GM12878 (cell line): ENCODE data around the gene PLA2G12B. TPM values are rescaled to one million over a fixed set of nuclear protein-coding genes. Genes with fewer than 3 reads are reported as not detected.
A peak's percentile ranks its signal among the peaks of the same experiment; 100 is the strongest.

Experiments
- ATAC-seq: fragments of 200-7000 bp; cut with Tn5 transposase; 3 replicates; pipeline ENCODE4 v1.9.1; 2020; ENCODE audit warnings: mild to moderate bottlenecking, moderate library complexity
- BruUV-seq: library from RNA; stranded (reverse); fragments of 400-500 nt; replicated peaks from 2 replicates; lab custom pipeline; 2021; lab: Mats Ljungman, UMichigan
- CTCF ChIA-PET: fragments of 300-600 bp; sonication (Branson Sonifier 250); formaldehyde crosslinking; extraction: SDS; loops from one replicate; lab custom pipeline; 2021; ENCODE audit warnings: inconsistent platforms; lab: Yijun Ruan, JAX
- POLR2A ChIA-PET: fragments of 350-600 bp; formaldehyde crosslinking; extraction: SDS; loops from one replicate; lab custom pipeline; 2021; ENCODE audit warnings: inconsistent platforms; lab: Charles Lee
- RAD21 ChIA-PET: fragments of 300-600 bp; sonication (Branson Sonifier 250); formaldehyde crosslinking; loops from one replicate; lab custom pipeline; 2023; ENCODE audit warnings: antibody characterized with exemption; ENCODE audit not compliant: unreplicated experiment; lab: Charles Lee
- SMC1A ChIA-PET: fragments of 300-600 bp; sonication (Branson Sonifier 250); formaldehyde crosslinking; loops from one replicate; lab custom pipeline; 2023; ENCODE audit not compliant: unreplicated experiment, uncharacterized antibody; lab: Charles Lee
- DNase-seq: peaks from one replicate; pipeline ENCODE4 v3.0.0-alpha.2; 2011; ENCODE audit warnings: low read depth, low spot score
- FAIRE-seq: peaks from 3 replicates; lab custom pipeline; 2011; peaks lifted over from hg19 to GRCh38; lab: Jason Lieb, UNC
- H2AFZ ChIP-seq: 2 replicates; pipeline ENCODE4 v1.6.0; 2011; ENCODE audit warnings: low read depth, low read length, control low read depth; ENCODE audit not compliant: control insufficient read depth
- H3K27ac ChIP-seq: 2 replicates; pipeline ENCODE4 v1.5.1; 2011; ENCODE audit warnings: control low read depth; ENCODE audit not compliant: control insufficient read depth, insufficient read depth
- H3K27me3 ChIP-seq, 2 experiments: replicated peaks in 1 of 2; 2 replicates each; pipeline versions ENCODE4 v1.6.0 to v1.6.1; 2011; ENCODE audit warnings: low read length in 1 of 2; ENCODE audit not compliant: control insufficient read depth in 2 of 2, insufficient read depth in 2 of 2
- H3K36me3 ChIP-seq, 2 experiments: 2 replicates each; pipeline ENCODE4 v1.5.1; 2011; ENCODE audit warnings: low read length in 1 of 2; ENCODE audit not compliant: control insufficient read depth in 2 of 2, insufficient read depth in 2 of 2
- H3K4me1 ChIP-seq: 2 replicates; pipeline ENCODE4 v1.6.1; 2011; ENCODE audit warnings: mild to moderate bottlenecking, low read length, moderate library complexity, mixed read lengths; ENCODE audit not compliant: control insufficient read depth, insufficient read depth
- H3K4me2 ChIP-seq: 2 replicates; pipeline ENCODE4 v1.6.0; 2011; ENCODE audit warnings: control low read depth; ENCODE audit not compliant: control insufficient read depth, insufficient read depth
- H3K4me3 ChIP-seq: fragments of 200-600 bp; sonication (generic); 2 replicates; pipeline ENCODE4 v1.5.1; 2016
- H3K79me2 ChIP-seq: 2 replicates; pipeline ENCODE4 v1.6.0; 2011; ENCODE audit warnings: low read length; ENCODE audit not compliant: control insufficient read depth, insufficient read depth
- H3K9ac ChIP-seq: 2 replicates; pipeline ENCODE4 v1.8.0; 2011; ENCODE audit warnings: low read length, control low read depth, mixed read lengths; ENCODE audit not compliant: control insufficient read depth, insufficient read depth
- H3K9me3 ChIP-seq: replicated peaks from 3 replicates; pipeline ENCODE4 v1.5.1; 2011; ENCODE audit warnings: mild to moderate bottlenecking, low read length; ENCODE audit not compliant: control insufficient read depth, insufficient read depth
- H4K20me1 ChIP-seq: 2 replicates; pipeline ENCODE4 v1.6.0; 2011; ENCODE audit not compliant: control insufficient read depth, insufficient read depth
- BACH1 ChIP-seq: fragments of 450-650 bp; IDR thresholded peaks from 2 replicates; pipeline ENCODE4 v1.6.1; 2017; ENCODE audit warnings: mild to moderate bottlenecking, borderline replicate concordance
- CBX5 ChIP-seq: sonication (generic); IDR thresholded peaks from 2 replicates; pipeline ENCODE4 v1.6.1; 2016; ENCODE audit warnings: low read depth, moderate library complexity, mild to moderate bottlenecking, inconsistent platforms
- CHD1 ChIP-seq: IDR thresholded peaks from 2 replicates; pipeline ENCODE4 v1.6.1; 2012; ENCODE audit warnings: low read depth, low read length, improper control_type of control experiment
- DPF2 ChIP-seq: fragments of 450-650 bp; IDR thresholded peaks from 2 replicates; pipeline ENCODE4 v1.6.1; 2017; ENCODE audit warnings: mild to moderate bottlenecking
- ESRRA ChIP-seq: IDR thresholded peaks from 2 replicates; pipeline ENCODE4 v1.6.1; 2012; ENCODE audit warnings: mild to moderate bottlenecking, low read length, improper control_type of control experiment
- FOS ChIP-seq: IDR thresholded peaks from 3 replicates; pipeline ENCODE4 v1.6.1; 2011; ENCODE audit warnings: borderline replicate concordance; ENCODE audit not compliant: insufficient read length; ENCODE audit errors: extremely low read depth
- FOXK2 ChIP-seq: fragments of 450-650 bp; IDR thresholded peaks from 2 replicates; pipeline ENCODE4 v1.6.1; 2017; ENCODE audit warnings: mild to moderate bottlenecking, moderate library complexity
- FOXM1 ChIP-seq: IDR thresholded peaks from 2 replicates; pipeline ENCODE4 v1.6.1; 2012; ENCODE audit warnings: low read depth, mild to moderate bottlenecking, inconsistent platforms, low read length, moderate library complexity
- IKZF2 ChIP-seq, 2 experiments: fragments of 450-650 bp; IDR thresholded peaks; 2 replicates each; pipeline ENCODE4 v1.6.1; 2017; ENCODE audit warnings: mild to moderate bottlenecking in 2 of 2, moderate library complexity in 2 of 2
- KLF5 ChIP-seq: fragments of 450-650 bp; IDR thresholded peaks from 2 replicates; pipeline ENCODE4 v1.6.1; 2014; ENCODE audit warnings: mild to moderate bottlenecking; ENCODE audit not compliant: partially characterized antibody
- MEF2A ChIP-seq: IDR thresholded peaks from 2 replicates; pipeline ENCODE4 v1.6.1; 2011; ENCODE audit warnings: low read depth, mild to moderate bottlenecking, low read length, moderate library complexity; ENCODE audit not compliant: insufficient read depth
- MXI1 ChIP-seq: fragments of 150-350 bp; IDR thresholded peaks from 2 replicates; pipeline ENCODE4 v1.6.1; 2011; ENCODE audit warnings: low read depth, mild to moderate bottlenecking, inconsistent platforms, low read length, improper control_type of control experiment
- NFIC ChIP-seq: IDR thresholded peaks from 2 replicates; pipeline ENCODE4 v1.6.1; 2012; ENCODE audit warnings: low read depth, mild to moderate bottlenecking, inconsistent platforms, low read length, moderate library complexity
- NFYB ChIP-seq: IDR thresholded peaks from 2 replicates; pipeline ENCODE4 v1.6.1; 2011; ENCODE audit warnings: low read depth, mild to moderate bottlenecking, low read length, improper control_type of control experiment, moderate library complexity; ENCODE audit not compliant: insufficient read depth
- NKRF ChIP-seq: fragments of 450-650 bp; conservative IDR thresholded peaks from 2 replicates; pipeline ENCODE4 v1.6.1; 2017; ENCODE audit warnings: mild to moderate bottlenecking, moderate library complexity
- RAD21 ChIP-seq: IDR thresholded peaks from 2 replicates; pipeline ENCODE4 v1.6.1; 2011; ENCODE audit warnings: mild to moderate bottlenecking, low read depth, low read length, moderate library complexity; ENCODE audit not compliant: insufficient read depth
- RB1 ChIP-seq: fragments of 450-650 bp; formaldehyde crosslinking; IDR thresholded peaks from 2 replicates; pipeline ENCODE4 v1.6.1; 2017; ENCODE audit warnings: mild to moderate bottlenecking, borderline replicate concordance
- RBBP5 ChIP-seq: fragments of 200-600 bp; sonication (generic); conservative IDR thresholded peaks from 2 replicates; pipeline ENCODE4 v1.6.1; 2016
- RUNX3 ChIP-seq: IDR thresholded peaks from 2 replicates; pipeline ENCODE4 v1.6.1; 2012; ENCODE audit warnings: low read length, inconsistent platforms
- STAT3 ChIP-seq: IDR thresholded peaks from 2 replicates; pipeline ENCODE4 v1.6.1; 2011; ENCODE audit warnings: low read depth, low read length, improper control_type of control experiment
- WGBS: methylation state at CpG from one replicate; pipeline ENCODE4 v1.1.6; 2016; ENCODE audit warnings: low lambda C conversion rate; ENCODE audit not compliant: insufficient replicate concordance, insufficient coverage; ENCODE audit errors: missing lambda C conversion rate; 5-methylcytosine and 5-hydroxymethylcytosine counted together
- in situ Hi-C: fragments of 300-500 bp; cut with MboI; formaldehyde crosslinking; loops from 9 replicates; pipeline ENCODE4 v1.14.3; 2018; ENCODE audit warnings: mixed read lengths
- intact Hi-C: fragments of 100-400 bp; cut with micrococcal nuclease; formaldehyde crosslinking; loops from one replicate; pipeline ENCODE4 v1.14.2; 2022; ENCODE audit not compliant: unreplicated experiment
- polyA plus RNA-seq, 11 experiments: library from polyadenylated mRNA; depleted of rRNA in 4 of 11; unstranded in 6 of 11; stranded (reverse) in 5 of 11; fragments of >200 nt; fragmentation: Nextera tagmentation in 4 of 11; fragmentation: Illumina TruSeq in 1 of 11; extraction: Ambion mirVana in 4 of 11; extraction: Trizol in 1 of 11; gene quantifications; 1 replicate in 1 of 11; 2 replicates in 10 of 11; pipeline versions ENCODE4 v1.2.1 to v1.2.3, GENCODE V29; 2011 to 2016; ENCODE audit warnings: inconsistent platforms in 2 of 11, missing spikeins in 2 of 11, low read depth in 1 of 11
- total RNA-seq, 4 experiments: library from RNA; depleted of rRNA in 3 of 4; stranded (reverse); fragments of >200 nt in 3 of 4; fragmentation: Illumina TruSeq in 1 of 4; extraction: Trizol in 1 of 4; gene quantifications; 2 replicates each; pipeline versions ENCODE4 v1.2.1 to v1.2.3, GENCODE V29; 2013 to 2021

Gene PLA2G12B
- total and polyA plus RNA-seq, 10 of the 15 experiments (the other 5 are each of a cell fraction or from before 2014, with no cell fraction given): not detected

GRCh38 chr10:72887043-72887442 lies 67.6 kb downstream of the PLA2G12B start:
- Histone ChIP-seq H3K9ac (no peak overlapping the region), H4K20me1 (no peaks in the 10 kb centered on the region), H3K4me3 (no peak overlapping the region), H3K36me3 (no peaks in the 10 kb centered on the region), H3K27ac (no peak overlapping the region), H3K27me3 (no peaks in the 10 kb centered on the region), H2AFZ (peak overlapping the region; percentile 34), H3K4me2 (no peak overlapping the region), H3K4me1 (no peaks in the 10 kb centered on the region), H3K9me3 (no peaks in the 10 kb centered on the region), H3K79me2 (no peaks in the 10 kb centered on the region)
- TF ChIP-seq NFYB (0 out of 2 replicates have a peak, but pooled peaks have one; percentile 31), RUNX3 (no peak)
- in situ Hi-C loops (no loop called here), intact Hi-C loops (no loop called here)
- FAIRE-seq: no peak
- SMC1A ChIA-PET: no interaction called here
- no TSS peak for BruUV-seq
- CTCF ChIA-PET: interaction anchor here (1.8 kb wide), 1 partner anchor 12 kb away, joined by 5 read pairs; no protein-coding TSS in a partner anchor
- DNase-seq: no peak
- POLR2A ChIA-PET: no interaction called here
- no peak for ATAC-seq
- RAD21 ChIA-PET: no interaction called here
- 26% methylated on average over 5 of the region's 5 CpGs for WGBS

- 100% methylated on average over 1 of the region's 1 CpG for WGBS
- H3K9ac ChIP-seq: no peak overlapping the region
- TF ChIP-seq CBX5 (no peak), DPF2 (no peak), MXI1 (no peak), BACH1 (no peak), NFIC (no peak), KLF5 (no peak), RBBP5 (no peak), FOXK2 (no peak), CHD1 (no peak), NKRF (no peak), STAT3 (no peak), FOS (no peak), MEF2A (no peak), RAD21 (no peak), ESRRA (no peak), IKZF2 (IDR thresholded peaks at IDR 0.05) (no peak), FOXM1 (no peak), RB1 (no peak)
These were observed 68.0 kb downstream of the PLA2G12B start for GRCh38 chr10:72886621-72887020.

More at GRCh38 chr10:72886621-72887020, 68.0 kb downstream of the PLA2G12B start:
- H3K27ac ChIP-seq: no peak overlapping the region
- H3K36me3 ChIP-seq: no peaks in the 10 kb centered on the region
- DNase-seq: no peak
- intact Hi-C loops (no loop called here), in situ Hi-C loops (no loop called here)
- no peaks in the 10 kb centered on the region for H3K79me2 ChIP-seq
- POLR2A ChIA-PET: interaction anchor here (0.6 kb wide), 1 partner anchor 199 kb away, joined by 3 read pairs; no protein-coding TSS in a partner anchor
- H3K9me3 ChIP-seq: no peaks in the 10 kb centered on the region
- SMC1A ChIA-PET: no interaction called here
- H3K27me3 ChIP-seq: no peaks in the 10 kb centered on the region
- CTCF ChIA-PET: interaction anchor here (1.8 kb wide), 1 partner anchor 11 kb away, joined by 5 read pairs; no protein-coding TSS in a partner anchor
- no peaks in the 10 kb centered on the region for H3K4me1 ChIP-seq
- no peak overlapping the region for H2AFZ ChIP-seq
- no TSS peak for BruUV-seq
- H4K20me1 ChIP-seq: no peaks in the 10 kb centered on the region
- FAIRE-seq: no peak
- ATAC-seq: no peak
- no peak overlapping the region for H3K4me3 ChIP-seq
- RAD21 ChIA-PET: no interaction called here
- no peak overlapping the region for H3K4me2 ChIP-seq
